IMR-90 (cell line): ENCODE measurements around the gene RPL23. TPM values are rescaled to one million over a fixed set of nuclear protein-coding genes. Genes with fewer than 3 reads are reported as not detected.

Experiments used
- ATAC-seq: fragments of 200-7000 bp; cut with Tn5 transposase; 2 replicates; pipeline ENCODE4 v1.9.1; 2020; ENCODE audit warnings: low read depth, mild to moderate bottlenecking, moderate library complexity
- BruUV-seq: library from RNA; stranded (reverse); fragments of 400-500 nt; replicated peaks from 2 replicates; lab custom pipeline; 2021; lab: Mats Ljungman, UMichigan
- CTCF ChIA-PET: fragments of 300-600 bp; formaldehyde crosslinking; extraction: SDS; loops from one replicate; lab custom pipeline; 2021; ENCODE audit warnings: antibody characterized with exemption; lab: Yijun Ruan, JAX
- POLR2A ChIA-PET: fragments of 300-600 bp; sonication (Branson Sonifier 250); formaldehyde crosslinking; loops from one replicate; lab custom pipeline; 2022; ENCODE audit warnings: antibody characterized with exemption; ENCODE audit not compliant: unreplicated experiment; lab: Charles Lee
- DNase-seq: peaks from one replicate; pipeline ENCODE4 v3.0.0; 2013
- H2AFZ ChIP-seq: replicated peaks from 2 replicates; pipeline ENCODE3; 2013; ENCODE audit warnings: low read length, mild to moderate bottlenecking; ENCODE audit not compliant: poor library complexity
- H2AK5ac ChIP-seq: 2 replicates; pipeline ENCODE4 v1.6.1; 2013; ENCODE audit warnings: low read depth, low read length, inconsistent platforms
- H2AK9ac ChIP-seq: replicated peaks from 2 replicates; pipeline ENCODE3; 2013; ENCODE audit warnings: mild to moderate bottlenecking, low read depth, low read length, moderate library complexity; ENCODE audit not compliant: poor library complexity
- H2BK120ac ChIP-seq: 2 replicates; pipeline ENCODE4 v1.6.1; 2013; ENCODE audit warnings: low read depth, low read length, inconsistent platforms
- H2BK15ac ChIP-seq: 3 replicates; pipeline ENCODE4 v1.6.1; 2013; ENCODE audit warnings: low read depth, low read length, inconsistent platforms
- H2BK20ac ChIP-seq: 2 replicates; pipeline ENCODE4 v1.6.1; 2013; ENCODE audit warnings: low read depth, mild to moderate bottlenecking, inconsistent platforms, low read length, moderate library complexity
- H2BK5ac ChIP-seq: 2 replicates; pipeline ENCODE4 v1.6.1; 2013; ENCODE audit warnings: mild to moderate bottlenecking, low read depth, low read length, inconsistent platforms; ENCODE audit not compliant: poor library complexity, severe bottlenecking
- H3K14ac ChIP-seq: replicated peaks from 2 replicates; pipeline ENCODE4 v1.6.1; 2013; ENCODE audit warnings: low read depth, low read length, inconsistent platforms
- H3K18ac ChIP-seq: 2 replicates; pipeline ENCODE4 v1.6.1; 2013; ENCODE audit warnings: low read depth, low read length, control low read depth
- H3K23ac ChIP-seq: 2 replicates; pipeline ENCODE4 v1.6.1; 2013; ENCODE audit warnings: low read depth, low read length, inconsistent platforms
- H3K27ac ChIP-seq: 2 replicates; pipeline ENCODE4 v1.5.1; 2013; ENCODE audit warnings: mild to moderate bottlenecking, control low read depth, low read length; ENCODE audit not compliant: insufficient read depth
- H3K27me3 ChIP-seq: 2 replicates; pipeline ENCODE4 v1.6.1; 2013; ENCODE audit warnings: low read length; ENCODE audit not compliant: control insufficient read depth, insufficient read depth
- H3K36me3 ChIP-seq: 2 replicates; pipeline ENCODE4 v1.6.1; 2013; ENCODE audit warnings: low read length, mixed read lengths; ENCODE audit not compliant: control insufficient read depth, insufficient read depth
- H3K4ac ChIP-seq: 2 replicates; pipeline ENCODE4 v1.6.1; 2013; ENCODE audit warnings: low read depth, low read length, inconsistent platforms
- H3K4me1 ChIP-seq: 2 replicates; pipeline ENCODE4 v1.6.1; 2013; ENCODE audit warnings: low read length, mixed read lengths; ENCODE audit not compliant: control insufficient read depth, insufficient read depth
- H3K4me2 ChIP-seq: 2 replicates; pipeline ENCODE4 v1.6.1; 2013; ENCODE audit warnings: low read depth, mild to moderate bottlenecking, control low read depth, low read length, moderate library complexity
- H3K4me3 ChIP-seq: 2 replicates; pipeline ENCODE4 v1.5.1; 2013; ENCODE audit warnings: low read depth, mild to moderate bottlenecking, control low read depth, low read length, moderate library complexity; ENCODE audit not compliant: insufficient read depth
- H3K56ac ChIP-seq: 2 replicates; pipeline ENCODE4 v1.6.1; 2013; ENCODE audit warnings: low read length, inconsistent platforms; ENCODE audit not compliant: insufficient read depth; ENCODE audit errors: extremely low read depth
- H3K79me1 ChIP-seq, 2 experiments: 2 replicates each; pipeline ENCODE4 v1.6.1; 2013; ENCODE audit warnings: low read length in 2 of 2, inconsistent platforms in 1 of 2, low read depth in 1 of 2
- H3K9ac ChIP-seq: 2 replicates; pipeline ENCODE4 v1.6.1; 2013; ENCODE audit warnings: low read depth, low read length, control low read depth
- H3K9me1 ChIP-seq: 2 replicates; pipeline ENCODE4 v1.6.1; 2013; ENCODE audit warnings: low read length, inconsistent platforms; ENCODE audit not compliant: insufficient read depth
- H3K9me3 ChIP-seq: 2 replicates; pipeline ENCODE4 v1.6.1; 2013; ENCODE audit warnings: low read length; ENCODE audit not compliant: control insufficient read depth, insufficient read depth
- H4K20me1 ChIP-seq: 2 replicates; pipeline ENCODE4 v1.6.1; 2013; ENCODE audit warnings: low read length, inconsistent platforms; ENCODE audit not compliant: insufficient read depth
- H4K5ac ChIP-seq: 2 replicates; pipeline ENCODE4 v1.6.1; 2013; ENCODE audit warnings: mild to moderate bottlenecking, low read depth, low read length, control low read depth
- H4K8ac ChIP-seq, 2 experiments: 2 replicates each; pipeline ENCODE4 v1.6.1; 2013; ENCODE audit warnings: low read depth in 2 of 2, low read length in 2 of 2, control low read depth in 1 of 2, inconsistent platforms in 1 of 2
- H4K91ac ChIP-seq: 2 replicates; pipeline ENCODE4 v1.6.1; 2013; ENCODE audit warnings: low read depth, low read length, inconsistent platforms; ENCODE audit not compliant: insufficient read depth
- BHLHE40 ChIP-seq: fragments of 150-350 bp; IDR thresholded peaks from 2 replicates; pipeline ENCODE4 v1.6.1; 2016; ENCODE audit warnings: mild to moderate bottlenecking, low read depth, low read length
- CHD1 ChIP-seq: IDR thresholded peaks from 2 replicates; pipeline ENCODE4 v1.6.1; 2012; ENCODE audit warnings: low read depth, low read length, improper control_type of control experiment
- FOS ChIP-seq: fragments of 150-350 bp; IDR thresholded peaks from 2 replicates; pipeline ENCODE4 v1.6.1; 2016; ENCODE audit warnings: low read depth, low read length
- MAFK ChIP-seq: IDR thresholded peaks from 2 replicates; pipeline ENCODE4 v1.6.1; 2012; ENCODE audit warnings: low read depth, low read length, improper control_type of control experiment
- MXI1 ChIP-seq: IDR thresholded peaks from 2 replicates; pipeline ENCODE4 v1.6.1; 2012; ENCODE audit warnings: low read depth, mild to moderate bottlenecking, low read length, moderate library complexity, borderline replicate concordance
- NFE2L2 ChIP-seq: fragments of 150-350 bp; IDR thresholded peaks from 2 replicates; pipeline ENCODE4 v1.6.1; 2016; ENCODE audit warnings: low read depth, mild to moderate bottlenecking, low read length
- POLR2A ChIP-seq: IDR thresholded peaks from 2 replicates; pipeline ENCODE4 v1.6.1; 2012; ENCODE audit warnings: mild to moderate bottlenecking, low read depth, low read length
- RAD21 ChIP-seq: IDR thresholded peaks from 2 replicates; pipeline ENCODE4 v1.6.1; 2012; ENCODE audit warnings: low read length, improper control_type of control experiment
- RCOR1 ChIP-seq: IDR thresholded peaks from 2 replicates; pipeline ENCODE4 v1.6.1; 2012; ENCODE audit warnings: mild to moderate bottlenecking, low read length, improper control_type of control experiment; ENCODE audit not compliant: insufficient replicate concordance
- RFX5 ChIP-seq: IDR thresholded peaks from 2 replicates; pipeline ENCODE4 v1.8.0; 2012; ENCODE audit warnings: low read depth, mild to moderate bottlenecking, low read length, moderate library complexity
- SMC3 ChIP-seq: fragments of 150-350 bp; IDR thresholded peaks from 2 replicates; pipeline ENCODE4 v1.6.1; 2016; ENCODE audit warnings: low read depth, mild to moderate bottlenecking, antibody characterized with exemption, low read length, moderate library complexity
- WGBS, 2 experiments: methylation state at CpG; one replicate each; pipeline versions ENCODE4 v1.1.5 to v1.1.7; 2013; ENCODE audit warnings: missing lambda C conversion rate in 2 of 2; ENCODE audit not compliant: insufficient read length in 1 of 2; ENCODE audit errors: extremely low coverage in 2 of 2; 5-methylcytosine and 5-hydroxymethylcytosine counted together
- dilution Hi-C: fragments of 300-500 bp; cut with HindIII; formaldehyde crosslinking; loops from one replicate; pipeline ENCODE4 v1.14.3; 2018; ENCODE audit warnings: low sequenced_read_pairs; ENCODE audit not compliant: unreplicated experiment
- in situ Hi-C: fragments of 300-500 bp; cut with MboI; formaldehyde crosslinking; loops from 3 replicates; pipeline ENCODE4 v1.14.3; 2019; ENCODE audit warnings: low sequenced_read_pairs, inconsistent platforms, mixed read lengths
- intact Hi-C: fragments of 100-400 bp; cut with micrococcal nuclease; formaldehyde crosslinking; loops from 2 replicates; pipeline ENCODE4 v1.10.0; 2022
- polyA plus RNA-seq, 3 experiments: library from polyadenylated mRNA; depleted of rRNA; stranded (reverse); fragments of >200 nt; gene quantifications; 2 replicates each; pipeline ENCODE4 v1.2.3, GENCODE V29; 2012; ENCODE audit warnings: low replicate concordance in 1 of 3
- total RNA-seq: library from RNA; depleted of rRNA; stranded (reverse); fragments of >200 nt; gene quantifications from 2 replicates; pipeline ENCODE4 v1.2.3, GENCODE V29; 2012
- TF ChIP-seq, protein P1 (sequence below): fragments of 150-350 bp; IDR thresholded peaks from 2 replicates; pipeline ENCODE4 v1.6.1; 2016; ENCODE audit warnings: low read depth, mild to moderate bottlenecking, low read length, moderate library complexity, borderline replicate concordance
- TF ChIP-seq, protein P2 (sequence below): conservative IDR thresholded peaks from 2 replicates; pipeline ENCODE4 v1.5.1; 2012; ENCODE audit warnings: mild to moderate bottlenecking, low read depth, low read length, improper control_type of control experiment
- TF ChIP-seq, protein P3 (sequence below): fragments of 150-350 bp; IDR thresholded peaks from 2 replicates; pipeline ENCODE4 v1.6.1; 2017; ENCODE audit warnings: mild to moderate bottlenecking, antibody characterized with exemption, low read length, low read depth

The RPL23 gene
- total and polyA plus RNA-seq, 2 of the 4 experiments (the other 2 are of a cell fraction) = 1,170 to 2,308 TPM

DNA sequence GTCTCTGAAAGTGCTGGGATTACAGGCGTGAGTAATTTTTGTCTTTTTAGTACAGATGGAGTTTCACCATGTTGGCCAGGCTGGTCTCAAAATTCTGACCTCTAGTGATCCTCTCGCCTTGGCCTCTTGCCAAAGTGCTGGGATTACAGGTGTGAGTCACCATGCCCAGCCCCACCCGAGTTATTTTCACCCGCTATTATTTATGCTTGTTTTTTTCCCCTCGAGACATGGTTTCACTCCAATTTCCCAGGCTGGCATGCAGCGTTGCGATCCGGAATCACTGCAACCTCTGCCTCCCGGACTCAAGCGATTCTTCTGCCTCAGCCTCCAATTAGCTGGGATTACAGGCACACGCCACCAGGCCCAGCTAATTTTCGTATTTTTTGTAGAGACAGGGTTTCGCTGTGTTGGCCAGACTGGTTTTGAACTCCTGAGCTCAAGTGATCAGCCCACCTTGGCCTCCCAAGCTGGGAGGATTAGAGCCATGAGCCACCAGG, 9.2 kb downstream of the RPL23 start:
- Histone ChIP-seq H3K27me3 (no peaks in the 10 kb centered on the region), H3K18ac (no peak overlapping the region), H3K79me1 (peaks cover 5 to 17% of the 10 kb centered on the region in 2 experiments; a peak in 2 of 4 replicates), H3K23ac (no peak overlapping the region), H4K91ac (no peak overlapping the region), H3K4ac (no peak overlapping the region), H3K4me3 (no peak overlapping the region), H2BK15ac (no peak overlapping the region), H3K9ac (no peak overlapping the region), H4K8ac (no peak overlapping the region), H2BK120ac (no peak overlapping the region), H4K20me1 (peaks cover 19% of the 10 kb centered on the region), H3K9me1 (0 out of 2 replicates have a peak, but pooled peaks cover 2% of the 10 kb centered on the region), H3K36me3 (peaks cover 18% of the 10 kb centered on the region), H3K4me2 (no peak overlapping the region), H2AK9ac (no peak overlapping the region), H3K9me3 (no peaks in the 10 kb centered on the region), H3K4me1 (no peaks in the 10 kb centered on the region), H2BK20ac (no peak overlapping the region), H3K27ac (no peak overlapping the region), H3K56ac (no peak overlapping the region), H3K14ac (no peak overlapping the region), H2AFZ (no peak overlapping the region), H2BK5ac (no peak overlapping the region), H4K5ac (no peak overlapping the region), H2AK5ac (no peak overlapping the region)
- DNase-seq (no peak), ATAC-seq (no peak; the same call in 1 of the 2 replicates)
- intact Hi-C loops = no loop called here
- 88% methylated on average over 9 of the region's 13 CpGs; no CpG with 5 or more reads in 1 of the 2 experiments for WGBS, 2 experiments
- TF ChIP-seq FOS (no peak), CHD1 (no peak), BHLHE40 (no peak), MAFK (no peak), RCOR1 (no peak), NFE2L2 (no peak), RFX5 (no peak), MXI1 (no peak), POLR2A (no peak), SMC3 (no peak), RAD21 (no peak)
- TF ChIP-seq, protein P1, sequence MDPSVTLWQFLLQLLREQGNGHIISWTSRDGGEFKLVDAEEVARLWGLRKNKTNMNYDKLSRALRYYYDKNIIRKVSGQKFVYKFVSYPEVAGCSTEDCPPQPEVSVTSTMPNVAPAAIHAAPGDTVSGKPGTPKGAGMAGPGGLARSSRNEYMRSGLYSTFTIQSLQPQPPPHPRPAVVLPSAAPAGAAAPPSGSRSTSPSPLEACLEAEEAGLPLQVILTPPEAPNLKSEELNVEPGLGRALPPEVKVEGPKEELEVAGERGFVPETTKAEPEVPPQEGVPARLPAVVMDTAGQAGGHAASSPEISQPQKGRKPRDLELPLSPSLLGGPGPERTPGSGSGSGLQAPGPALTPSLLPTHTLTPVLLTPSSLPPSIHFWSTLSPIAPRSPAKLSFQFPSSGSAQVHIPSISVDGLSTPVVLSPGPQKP = no peak
- TF ChIP-seq, protein P2, sequence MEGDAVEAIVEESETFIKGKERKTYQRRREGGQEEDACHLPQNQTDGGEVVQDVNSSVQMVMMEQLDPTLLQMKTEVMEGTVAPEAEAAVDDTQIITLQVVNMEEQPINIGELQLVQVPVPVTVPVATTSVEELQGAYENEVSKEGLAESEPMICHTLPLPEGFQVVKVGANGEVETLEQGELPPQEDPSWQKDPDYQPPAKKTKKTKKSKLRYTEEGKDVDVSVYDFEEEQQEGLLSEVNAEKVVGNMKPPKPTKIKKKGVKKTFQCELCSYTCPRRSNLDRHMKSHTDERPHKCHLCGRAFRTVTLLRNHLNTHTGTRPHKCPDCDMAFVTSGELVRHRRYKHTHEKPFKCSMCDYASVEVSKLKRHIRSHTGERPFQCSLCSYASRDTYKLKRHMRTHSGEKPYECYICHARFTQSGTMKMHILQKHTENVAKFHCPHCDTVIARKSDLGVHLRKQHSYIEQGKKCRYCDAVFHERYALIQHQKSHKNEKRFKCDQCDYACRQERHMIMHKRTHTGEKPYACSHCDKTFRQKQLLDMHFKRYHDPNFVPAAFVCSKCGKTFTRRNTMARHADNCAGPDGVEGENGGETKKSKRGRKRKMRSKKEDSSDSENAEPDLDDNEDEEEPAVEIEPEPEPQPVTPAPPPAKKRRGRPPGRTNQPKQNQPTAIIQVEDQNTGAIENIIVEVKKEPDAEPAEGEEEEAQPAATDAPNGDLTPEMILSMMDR = no peak
- TF ChIP-seq, protein P3, sequence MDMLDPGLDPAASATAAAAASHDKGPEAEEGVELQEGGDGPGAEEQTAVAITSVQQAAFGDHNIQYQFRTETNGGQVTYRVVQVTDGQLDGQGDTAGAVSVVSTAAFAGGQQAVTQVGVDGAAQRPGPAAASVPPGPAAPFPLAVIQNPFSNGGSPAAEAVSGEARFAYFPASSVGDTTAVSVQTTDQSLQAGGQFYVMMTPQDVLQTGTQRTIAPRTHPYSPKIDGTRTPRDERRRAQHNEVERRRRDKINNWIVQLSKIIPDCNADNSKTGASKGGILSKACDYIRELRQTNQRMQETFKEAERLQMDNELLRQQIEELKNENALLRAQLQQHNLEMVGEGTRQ = no peak
- BruUV-seq = no TSS peak
- in situ Hi-C loops = no loop called here
- POLR2A ChIA-PET = interaction anchor here (0.6 to 0.8 kb wide), 2 partner anchors 10 to 115 kb away, joined by 3 to 8 read pairs; no protein-coding TSS in a partner anchor
- dilution Hi-C loops = no loop called here
- CTCF ChIA-PET = no interaction called here
